Stimulated activated CD4-positive, alpha-beta T cell treated with anti-CD3 and anti-CD28 coated beads, Interleukin-2, amount 100 ng/mL, for 4 hours (primary cell): ENCODE results near the gene PIAS2.

Experiments used
- DNase-seq: peaks from one replicate; pipeline ENCODE4 v3.0.0-alpha.2; 2020; ENCODE audit warnings: low read depth

Gene PIAS2

GRCh38 chr18:46764586-46764985 lies 152.7 kb downstream of the PIAS2 start:
- DNase-seq: no peak

- no peak for DNase-seq
Observed at GRCh38 chr18:46761059-46761769, 156.1 kb downstream of the PIAS2 start.

- no peak for DNase-seq
Observed at GRCh38 chr18:46759890-46760289, 157.4 kb downstream of the PIAS2 start.

- no peak for DNase-seq
Observed at GRCh38 chr18:46756559-46757201, 160.6 kb downstream of the PIAS2 start, which contains the start of gene ST8SIA5. Gene ST8SIA5, minus strand, starts transcription at chr18:46757053. Its CDS starts 545 bp downstream, at chr18:46756508.

- DNase-seq: no peak
Observed at GRCh38 chr18:46756025-46756558, 161.2 kb downstream of the PIAS2 start.

GRCh38 chr18:46755315-46756024 lies 161.8 kb downstream of the PIAS2 start:
- DNase-seq: no peak

- no peak for DNase-seq
Observed at GRCh38 chr18:46754661-46755292, 162.5 kb downstream of the PIAS2 start.

GRCh38 chr18:46754188-46754587 lies 163.1 kb downstream of the PIAS2 start:
- DNase-seq: no peak
